Heart right ventricle (tissue), 16 donors: ENCODE measurements around the gene PPM1G. TPM values are rescaled to one million over a fixed set of nuclear protein-coding genes. Genes with fewer than 3 reads are reported as not detected.

ENCODE experiments used
- ATAC-seq, 8 donors: fragments of 200-7000 bp; cut with Tn5 transposase; one replicate each; pipeline ENCODE4 v1.9.1; 2020; ENCODE audit warnings: mild to moderate bottlenecking in 8 of 8, moderate library complexity in 8 of 8, moderate number of reproducible peaks in 1 of 8
- DNase-seq, 2 donors: peaks; one replicate each; pipeline ENCODE4 v3.0.0-alpha.2; 2020
- H3K27ac ChIP-seq, 10 donors: fragments of 200-600 bp; sonication (generic) in 2 of 10; one replicate each; pipeline versions ENCODE4 v1.5.0 to v1.8.0; 2020 to 2022; ENCODE audit warnings: mild to moderate bottlenecking in 3 of 10
- H3K27me3 ChIP-seq, 7 donors: fragments of 200-600 bp; one replicate each; pipeline ENCODE4 v1.8.0; 2021 to 2022; ENCODE audit warnings: mild to moderate bottlenecking in 2 of 7
- H3K36me3 ChIP-seq, 9 donors: fragments of 200-600 bp; sonication (generic) in 1 of 9; one replicate each; pipeline versions ENCODE4 v1.5.0 to v1.8.0; 2020 to 2022; ENCODE audit warnings: mild to moderate bottlenecking in 2 of 9
- H3K4me1 ChIP-seq, 9 donors: fragments of 200-600 bp; sonication (generic) in 1 of 9; one replicate each; pipeline versions ENCODE4 v1.5.0 to v1.8.0; 2020 to 2022; ENCODE audit warnings: mild to moderate bottlenecking in 4 of 9
- H3K4me3 ChIP-seq, 10 donors: fragments of 200-600 bp; sonication (generic) in 2 of 10; one replicate each; pipeline versions ENCODE4 v1.5.0 to v1.8.0; 2020 to 2022; ENCODE audit warnings: mild to moderate bottlenecking in 7 of 10, moderate library complexity in 2 of 10
- H3K9me3 ChIP-seq, 11 donors: fragments of 200-600 bp in 10 of 11; sonication (generic) in 2 of 11; one replicate each; pipeline versions ENCODE4 v1.5.0 to v1.8.0; 2013 to 2022; ENCODE audit warnings: mild to moderate bottlenecking in 2 of 11, control low read depth in 1 of 11, moderate library complexity in 1 of 11
- WGBS, 2 donors: extraction: QIAGEN DNeasy Blood & Tissue Kit; methylation state at CpG; one replicate each; pipeline ENCODE4 v1.1.7; 2013; ENCODE audit warnings: inconsistent platforms in 1 of 2; 5-methylcytosine and 5-hydroxymethylcytosine counted together
- intact Hi-C, 10 donors: fragments of 100-400 bp; cut with DNase I; formaldehyde crosslinking; loops; one replicate each; pipeline versions ENCODE4 v1.11.1 to v1.14.2; 2022
- polyA plus RNA-seq, 2 donors: library from polyadenylated mRNA; stranded (reverse); fragments of 200-250 nt; gene quantifications; one replicate each; pipeline ENCODE4 v1.2.3, GENCODE V29; 2013
- total RNA-seq, 10 donors: library from RNA; stranded (reverse); fragmentation: NEBNext Ultra II Directional in 3 of 10; extraction: Animal tissue kit (Norgen Biotek cat#: 25700) in 3 of 10; gene quantifications; one replicate each; pipeline versions ENCODE4 v1.2.1 to v1.2.4, GENCODE V29; 2021 to 2023
- TF ChIP-seq, protein P1 (sequence below), 9 donors: fragments of 200-600 bp; sonication (generic) in 2 of 9; IDR thresholded peaks; one replicate each; pipeline versions ENCODE4 v1.5.0 to v1.8.0; 2021 to 2022; ENCODE audit warnings: antibody characterized with exemption in 9 of 9, mild to moderate bottlenecking in 5 of 9, moderate library complexity in 1 of 9
- donor health status: Arrhythmogenic right ventricular cardiomyopathy.
- donor health status: ischemic (EF 13 %, LVEDD 7.1; RV severe dilation, severe dysfunction).
- donor health status: healthy with polysubstance abuse.
- donor health status: DM: no; HTN: yes; CAD: no.
- donor health status: DM: no; HTN: no; CAD: no.
- donor health status: ischemic (EF 25% LVEDD 6.9; RV normal size, moderate dysfunction).
- donor health status: ischemic (EF 25% LVEDD 5.7; RV mildly dilated, moderate dysfunction).
- donor health status: healthy.
- donor health status: DM: yes; HTN: yes; CAD: no.
- donor health status: Ischemic cardiomyopathy.
- donor health status: ischemic (EF 35%, LVEDD 5.7; RV mildly dilated, moderate dysfunction).
- donor health status: nonischemic (EF 11% LVEDD 7.7; RV severe dilation, severe dysfunction).
- donor health status: DM: yes; HTN: yes; CAD: no.
- donor health status: PGD.
- donor health status: ischemic (EF 29% LVEDD 5.4; RV normal size, mild dysfunction).
- donor health status: nonischemic (EF 23%, LVEDD 6.1; RV moderate dilation, normal function).

PPM1G gene
- total and polyA plus RNA-seq, 12 donors: 28.4 to 72.6 (median 33.8) TPM

GRCh38 chr2:27376866-27377617 is 32.3 kb downstream of the PPM1G start:
- peaks cover 5 to 45% (median 25%) of the 10 kb centered on the region in 9 donors for H3K4me1 ChIP-seq
- peaks cover 0 to 79% (median 54%) of the 10 kb centered on the region in 9 donors for H3K36me3 ChIP-seq
- H3K4me3 ChIP-seq: no peak overlapping the region
- intact Hi-C loops: loop anchor here in 1 of 10 donors (10.0 kb wide), 1 partner anchor 602 kb away; no protein-coding TSS in a partner anchor
- ATAC-seq: no peak
- no peaks in the 10 kb centered on the region for H3K9me3 ChIP-seq
- H3K27me3 ChIP-seq: no peaks in the 10 kb centered on the region
- no peak for DNase-seq
- TF ChIP-seq, protein P1, sequence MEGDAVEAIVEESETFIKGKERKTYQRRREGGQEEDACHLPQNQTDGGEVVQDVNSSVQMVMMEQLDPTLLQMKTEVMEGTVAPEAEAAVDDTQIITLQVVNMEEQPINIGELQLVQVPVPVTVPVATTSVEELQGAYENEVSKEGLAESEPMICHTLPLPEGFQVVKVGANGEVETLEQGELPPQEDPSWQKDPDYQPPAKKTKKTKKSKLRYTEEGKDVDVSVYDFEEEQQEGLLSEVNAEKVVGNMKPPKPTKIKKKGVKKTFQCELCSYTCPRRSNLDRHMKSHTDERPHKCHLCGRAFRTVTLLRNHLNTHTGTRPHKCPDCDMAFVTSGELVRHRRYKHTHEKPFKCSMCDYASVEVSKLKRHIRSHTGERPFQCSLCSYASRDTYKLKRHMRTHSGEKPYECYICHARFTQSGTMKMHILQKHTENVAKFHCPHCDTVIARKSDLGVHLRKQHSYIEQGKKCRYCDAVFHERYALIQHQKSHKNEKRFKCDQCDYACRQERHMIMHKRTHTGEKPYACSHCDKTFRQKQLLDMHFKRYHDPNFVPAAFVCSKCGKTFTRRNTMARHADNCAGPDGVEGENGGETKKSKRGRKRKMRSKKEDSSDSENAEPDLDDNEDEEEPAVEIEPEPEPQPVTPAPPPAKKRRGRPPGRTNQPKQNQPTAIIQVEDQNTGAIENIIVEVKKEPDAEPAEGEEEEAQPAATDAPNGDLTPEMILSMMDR (IDR thresholded peaks at IDR 0.05): no peak
- no peak overlapping the region for H3K27ac ChIP-seq
- WGBS, 2 donors: 65 to 72% methylated on average over 10 of the region's 10 CpGs

DNA sequence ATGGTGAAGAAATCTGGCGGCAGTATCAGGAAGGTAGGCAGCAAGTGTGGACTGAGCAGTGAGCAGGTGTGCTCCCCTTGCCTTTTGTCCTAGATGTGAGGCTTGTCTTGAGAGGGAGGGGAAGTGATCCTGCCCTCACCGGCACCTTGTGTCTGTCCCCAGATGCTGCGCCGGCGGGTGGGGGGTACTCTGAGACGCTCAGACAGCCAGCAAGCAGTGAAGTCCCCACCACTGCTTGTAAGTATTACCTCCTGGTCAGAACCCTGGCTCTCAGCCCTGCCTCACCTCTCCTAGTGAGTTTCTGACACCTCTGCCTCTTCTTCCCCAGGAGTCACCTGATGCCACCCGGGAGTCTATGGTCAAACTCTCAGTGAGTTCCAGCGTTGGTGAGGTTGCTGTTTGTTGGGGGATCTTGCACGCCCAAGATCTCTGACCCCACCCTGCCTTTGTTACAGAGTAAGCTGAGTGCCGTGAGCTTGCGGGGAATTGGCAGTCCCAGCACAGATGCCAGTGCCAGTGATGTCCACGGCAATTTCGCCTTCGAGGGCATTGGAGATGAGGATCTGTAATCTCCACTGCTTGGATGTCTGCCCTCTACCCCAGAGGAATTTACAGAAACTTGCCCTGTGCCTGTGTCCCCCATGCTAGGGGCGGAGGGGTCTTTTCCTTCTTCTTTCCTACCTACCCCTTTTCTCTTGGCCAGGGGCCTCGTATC is 33.1 kb downstream of the PPM1G start:
- ATAC-seq (no peak), DNase-seq (no peak)
- Histone ChIP-seq H3K27me3 (no peaks in the 10 kb centered on the region), H3K36me3 (peaks cover 0 to 73% (median 48%) of the 10 kb centered on the region in 9 donors), H3K9me3 (no peaks in the 10 kb centered on the region), H3K4me3 (no peak overlapping the region), H3K4me1 (peaks cover 7 to 48% (median 30%) of the 10 kb centered on the region in 9 donors), H3K27ac (no peak overlapping the region)
- TF ChIP-seq, protein P1 (IDR thresholded peaks at IDR 0.05): no peak
- intact Hi-C loops: loop anchor here in 1 of 10 donors (10.0 kb wide), 1 partner anchor 602 kb away; no protein-coding TSS in a partner anchor
- 79 to 81% methylated on average over 16 of the region's 16 CpGs for WGBS, 2 donors

DNA sequence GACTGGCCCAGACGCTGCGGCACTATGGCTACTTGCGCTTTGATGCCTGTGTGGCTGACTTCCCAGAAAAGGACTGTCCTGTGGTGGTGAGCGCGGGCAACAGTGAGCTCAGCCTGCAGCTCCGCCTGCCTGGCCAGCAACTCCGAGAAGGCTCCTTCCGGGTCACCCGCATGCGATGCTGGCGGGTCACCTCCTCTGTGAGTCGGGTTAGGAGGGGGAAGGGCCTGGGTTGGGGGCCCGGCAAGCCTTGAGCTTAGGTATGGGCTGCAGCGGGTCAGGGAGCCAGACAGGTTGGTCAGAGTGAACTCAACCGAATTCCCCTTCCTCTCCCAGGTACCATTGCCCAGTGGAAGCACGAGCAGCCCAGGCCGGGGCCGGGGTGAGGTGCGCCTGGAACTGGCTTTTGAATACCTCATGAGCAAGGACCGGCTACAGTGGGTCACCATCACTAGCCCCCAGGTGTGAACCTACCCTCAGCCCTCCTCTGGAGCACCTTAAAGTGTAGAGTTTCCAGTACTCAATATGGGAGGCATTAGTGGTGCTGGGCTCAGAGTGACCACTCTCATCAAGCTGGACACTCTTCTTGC is 33.8 kb downstream of the PPM1G start:
- no peak overlapping the region for H3K4me3 ChIP-seq
- 92 to 94% methylated on average over 20 of the region's 20 CpGs for WGBS, 2 donors
- H3K27me3 ChIP-seq: no peaks in the 10 kb centered on the region
- no peak for ATAC-seq
- TF ChIP-seq, protein P1 (IDR thresholded peaks at IDR 0.05): no peak
- intact Hi-C loops: loop anchor here in 1 of 10 donors (10.0 kb wide), 1 partner anchor 601 kb away; no protein-coding TSS in a partner anchor
- H3K9me3 ChIP-seq: no peaks in the 10 kb centered on the region
- no peak overlapping the region for H3K27ac ChIP-seq
- no peak for DNase-seq
- peaks cover 3 to 47% (median 31%) of the 10 kb centered on the region in 9 donors for H3K4me1 ChIP-seq
- H3K36me3 ChIP-seq: peaks cover 0 to 71% (median 48%) of the 10 kb centered on the region in 9 donors

GRCh38 chr2:27373567-27373966 is 35.8 kb downstream of the PPM1G start:
- intact Hi-C loops: loop anchor here in 3 of 10 donors (5.0 to 10.0 kb wide), 3 partner anchors 51 to 599 kb away; partner anchors contain the start of genes MPV17 (in 2 of the 3) and NRBP1 (in 1 of the 3)
- DNase-seq: no peak
- ATAC-seq: no peak
- Histone ChIP-seq H3K4me3 (no peak overlapping the region), H3K27ac (no peak overlapping the region), H3K4me1 (peaks cover 7 to 42% (median 32%) of the 10 kb centered on the region in 9 donors), H3K9me3 (no peaks in the 10 kb centered on the region), H3K36me3 (peaks cover 0 to 72% (median 50%) of the 10 kb centered on the region in 9 donors), H3K27me3 (no peaks in the 10 kb centered on the region)
- 82 to 89% methylated on average over 5 of the region's 5 CpGs for WGBS, 2 donors
- TF ChIP-seq, protein P1 (IDR thresholded peaks at IDR 0.05): no peak
